Tibial artery (tissue), 4 donors: ENCODE results near the gene SLCO4A1.

Source experiments
- DNase-seq, 2 donors: peaks; one replicate each; pipeline ENCODE4 v3.0.0-alpha.2; 2019
- H3K27ac ChIP-seq, 2 donors: fragments of 200-600 bp; sonication (generic) in 1 of 2; 1 replicate in 1 of 2; 2 replicates in 1 of 2; pipeline ENCODE4 v1.5.1; 2018 to 2019; ENCODE audit warnings: mild to moderate bottlenecking in 1 of 2
- H3K27me3 ChIP-seq, 2 donors: fragments of 200-600 bp; sonication (generic) in 1 of 2; one replicate each; pipeline versions ENCODE4 v1.5.1 to v1.6.0; 2016 to 2019
- H3K36me3 ChIP-seq, 3 donors: fragments of 200-600 bp; sonication (generic) in 2 of 3; one replicate each; pipeline ENCODE4 v1.5.1; 2016 to 2019; ENCODE audit warnings: mild to moderate bottlenecking in 2 of 3
- H3K4me1 ChIP-seq, 4 donors: fragments of 200-600 bp; sonication (generic) in 2 of 4; 1 replicate in 3 of 4; 2 replicates in 1 of 4; pipeline ENCODE4 v1.5.1; 2016 to 2019
- H3K4me3 ChIP-seq, 2 donors: fragments of 200-600 bp; sonication (generic) in 1 of 2; 1 replicate in 1 of 2; 2 replicates in 1 of 2; pipeline ENCODE4 v1.5.1; 2018 to 2019; ENCODE audit warnings: mild to moderate bottlenecking in 2 of 2
- H3K9me3 ChIP-seq, 3 donors: fragments of 200-600 bp; sonication (generic) in 1 of 3; one replicate each; pipeline ENCODE4 v1.5.1; 2016 to 2019
- CTCF ChIP-seq, 2 experiments: fragments of 200-600 bp in 1 of 2; fragments of 450-650 bp in 1 of 2; IDR thresholded peaks; one replicate each; pipeline ENCODE4 v1.5.1; 2017 to 2019; ENCODE audit warnings: antibody characterized with exemption in 2 of 2, mild to moderate bottlenecking in 1 of 2, moderate library complexity in 1 of 2
- intact Hi-C: fragments of 100-400 bp; cut with DNase I; formaldehyde crosslinking; loops from one replicate; pipeline ENCODE4 v1.15.0; 2023; ENCODE audit warnings: low total_unique reads

The SLCO4A1 gene

GRCh38 chr20:62614085-62614960, 28.0 kb upstream of the SLCO4A1 start:
- H3K9me3 ChIP-seq: no peaks in the 10 kb centered on the region
- H3K36me3 ChIP-seq: no peaks in the 10 kb centered on the region
- H3K27me3 ChIP-seq: peaks cover 0 to 57% of the 10 kb centered on the region in 2 donors
- H3K4me1 ChIP-seq: peaks cover 0 to 7% (median 3%) of the 10 kb centered on the region in 4 donors
- no peak overlapping the region for H3K27ac ChIP-seq
- no peak for TF ChIP-seq CTCF (IDR thresholded peaks at IDR 0.05)
- intact Hi-C loops: no loop called here
- DNase-seq: no peak
- no peak overlapping the region for H3K4me3 ChIP-seq

- Histone ChIP-seq H3K27ac (no peak overlapping the region), H3K4me1 (peaks cover 0 to 7% (median 3%) of the 10 kb centered on the region in 4 donors), H3K27me3 (peaks cover 0 to 57% of the 10 kb centered on the region in 2 donors), H3K9me3 (no peaks in the 10 kb centered on the region), H3K4me3 (no peak overlapping the region), H3K36me3 (no peaks in the 10 kb centered on the region)
- no peak for DNase-seq
- no peak for TF ChIP-seq CTCF (IDR thresholded peaks at IDR 0.05)
- intact Hi-C loops: loop anchor here (5.0 kb wide), 1 partner anchor 113 kb away; no protein-coding TSS in a partner anchor
These were observed 27.2 kb upstream of the SLCO4A1 start for GRCh38 chr20:62614961-62615680.

- no peak for DNase-seq
- Histone ChIP-seq H3K4me3 (no peak overlapping the region), H3K4me1 (peaks cover 0 to 7% (median 3%) of the 10 kb centered on the region in 4 donors), H3K36me3 (no peaks in the 10 kb centered on the region), H3K9me3 (no peaks in the 10 kb centered on the region), H3K27me3 (peaks cover 0 to 57% of the 10 kb centered on the region in 2 donors), H3K27ac (no peak overlapping the region)
- intact Hi-C loops: loop anchor here (5.0 kb wide), 1 partner anchor 114 kb away; no protein-coding TSS in a partner anchor
- TF ChIP-seq CTCF (IDR thresholded peaks at IDR 0.05): no peak
These were observed 26.5 kb upstream of the SLCO4A1 start for GRCh38 chr20:62615750-62616251.

GRCh38 chr20:62616728-62617621, 25.3 kb upstream of the SLCO4A1 start:
- H3K9me3 ChIP-seq: no peaks in the 10 kb centered on the region
- peaks cover 0 to 58% of the 10 kb centered on the region in 2 donors for H3K27me3 ChIP-seq
- intact Hi-C loops: loop anchor here (5.0 kb wide), 1 partner anchor 115 kb away; no protein-coding TSS in a partner anchor
- peak; percentile 66 to 81 for DNase-seq
- no peak overlapping the region for H3K4me3 ChIP-seq
- peak; percentile 79 to 97 for TF ChIP-seq CTCF (IDR thresholded peaks at IDR 0.05)
- H3K27ac ChIP-seq: peak overlapping the region; percentile 8 to 39
- H3K36me3 ChIP-seq: no peaks in the 10 kb centered on the region
- peaks cover 0 to 11% (median 3%) of the 10 kb centered on the region in 4 donors for H3K4me1 ChIP-seq
